Loucy (cell line): Measurements from ENCODE around the gene CSTF3.

Experiments
- CTCF ChIP-seq: fragments of 200-600 bp; sonication (generic); conservative IDR thresholded peaks from 2 replicates; pipeline ENCODE4 v1.5.1; 2014; ENCODE audit warnings: mild to moderate bottlenecking, antibody characterized with exemption, low read length
- EZH2phosphoT487 ChIP-seq: fragments of 200-600 bp; IDR thresholded peaks from 2 replicates; pipeline ENCODE4 v1.6.1; 2018; ENCODE audit warnings: antibody characterized with exemption, mild to moderate bottlenecking, moderate library complexity, borderline replicate concordance

GRCh38 chr11:33157103-33158027 is 3.9 kb downstream of the CSTF3 start:
- TF ChIP-seq CTCF: no peak
- no peak for TF ChIP-seq EZH2phosphoT487
